Brain microvascular endothelial cell (primary cell): ENCODE measurements around the gene ALDH1A1.

Source experiments
- DNase-seq: peaks from one replicate; pipeline ENCODE4 v3.0.0-alpha.2; 2020
- H3K27ac ChIP-seq: fragments of 250-450 bp; sonication (Bioruptor Pico); 2 replicates; pipeline ENCODE4 v1.5.1; 2020; ENCODE audit warnings: mild to moderate bottlenecking, moderate library complexity
- H3K27me3 ChIP-seq: fragments of 250-450 bp; sonication (Bioruptor Pico); replicated peaks from 2 replicates; pipeline ENCODE4 v1.5.1; 2020; ENCODE audit warnings: mild to moderate bottlenecking
- H3K36me3 ChIP-seq: fragments of 250-450 bp; sonication (Bioruptor Pico); replicated peaks from 2 replicates; pipeline ENCODE4 v1.5.1; 2020; ENCODE audit warnings: mild to moderate bottlenecking
- H3K4me3 ChIP-seq: 2 replicates; pipeline ENCODE4 v1.5.1; 2011; ENCODE audit warnings: low read depth, mild to moderate bottlenecking, control low read depth, low read length, moderate library complexity
- CTCF ChIP-seq: IDR thresholded peaks from 2 replicates; pipeline ENCODE4 v1.5.1; 2011; ENCODE audit warnings: low read depth, mild to moderate bottlenecking, moderate library complexity, low read length, control low read depth, inconsistent platforms; ENCODE audit errors: missing control alignments
- in situ Hi-C: cut with HindIII; loops from 2 replicates; pipeline ENCODE4 v1.10.0; 2017; ENCODE audit warnings: low sequenced_read_pairs, low pct_ligation_motif_present

Gene ALDH1A1

GRCh38 chr9:72896439-72896838 is 56.4 kb downstream of the ALDH1A1 start:
- no peak for TF ChIP-seq CTCF
- DNase-seq: no peak
- Histone ChIP-seq H3K36me3 (no peaks in the 10 kb centered on the region), H3K27ac (no peak overlapping the region), H3K4me3 (no peak overlapping the region), H3K27me3 (no peaks in the 10 kb centered on the region)
- in situ Hi-C loops: no loop called here

GRCh38 chr9:72895122-72895521 is 57.7 kb downstream of the ALDH1A1 start:
- no peak overlapping the region for H3K27ac ChIP-seq
- no peaks in the 10 kb centered on the region for H3K36me3 ChIP-seq
- in situ Hi-C loops: no loop called here
- H3K27me3 ChIP-seq: no peaks in the 10 kb centered on the region
- no peak for DNase-seq
- TF ChIP-seq CTCF: no peak
- no peak overlapping the region for H3K4me3 ChIP-seq

GRCh38 chr9:72894342-72894741 is 58.5 kb downstream of the ALDH1A1 start:
- peak; percentile 11 for DNase-seq
- Histone ChIP-seq H3K4me3 (no peak overlapping the region), H3K27ac (no peak overlapping the region), H3K36me3 (no peaks in the 10 kb centered on the region), H3K27me3 (no peaks in the 10 kb centered on the region)
- in situ Hi-C loops: no loop called here
- no peak for TF ChIP-seq CTCF

GRCh38 chr9:72893437-72893836 is 59.4 kb downstream of the ALDH1A1 start:
- Histone ChIP-seq H3K27me3 (no peaks in the 10 kb centered on the region), H3K4me3 (no peak overlapping the region), H3K36me3 (no peaks in the 10 kb centered on the region), H3K27ac (no peak overlapping the region)
- DNase-seq: no peak
- in situ Hi-C loops: no loop called here
- no peak for TF ChIP-seq CTCF

- H3K4me3 ChIP-seq: no peak overlapping the region
- no peak overlapping the region for H3K27ac ChIP-seq
- H3K27me3 ChIP-seq: no peaks in the 10 kb centered on the region
- in situ Hi-C loops: no loop called here
- no peak for TF ChIP-seq CTCF
- no peaks in the 10 kb centered on the region for H3K36me3 ChIP-seq
- DNase-seq: no peak
These were observed 61.8 kb downstream of the ALDH1A1 start for GRCh38 chr9:72891043-72891442.

GRCh38 chr9:72888943-72889342 is 63.9 kb downstream of the ALDH1A1 start:
- no peak for DNase-seq
- Histone ChIP-seq H3K27ac (no peak overlapping the region), H3K4me3 (no peak overlapping the region), H3K36me3 (no peaks in the 10 kb centered on the region), H3K27me3 (no peaks in the 10 kb centered on the region)
- in situ Hi-C loops: no loop called here
- no peak for TF ChIP-seq CTCF
